ENCODE data around the gene AGRN. TPM values are rescaled to one million over a fixed set of nuclear protein-coding genes. Genes with fewer than 3 reads are reported as not detected.
"Not testable (repeated sequence)": the region's sequence is repeated elsewhere in the genome, so short reads cannot be mapped to it uniquely, and the experiment has no call there.

Gene AGRN
- total RNA-seq, 1 donor from 2014 or later, result 17.6 TPM

GRCh38 chr1:1019122-1019999 lies 559 bp upstream of the AGRN start:
- peak; percentile 95 for DNase-seq (ENCODE audit: low spot score)

DNA sequence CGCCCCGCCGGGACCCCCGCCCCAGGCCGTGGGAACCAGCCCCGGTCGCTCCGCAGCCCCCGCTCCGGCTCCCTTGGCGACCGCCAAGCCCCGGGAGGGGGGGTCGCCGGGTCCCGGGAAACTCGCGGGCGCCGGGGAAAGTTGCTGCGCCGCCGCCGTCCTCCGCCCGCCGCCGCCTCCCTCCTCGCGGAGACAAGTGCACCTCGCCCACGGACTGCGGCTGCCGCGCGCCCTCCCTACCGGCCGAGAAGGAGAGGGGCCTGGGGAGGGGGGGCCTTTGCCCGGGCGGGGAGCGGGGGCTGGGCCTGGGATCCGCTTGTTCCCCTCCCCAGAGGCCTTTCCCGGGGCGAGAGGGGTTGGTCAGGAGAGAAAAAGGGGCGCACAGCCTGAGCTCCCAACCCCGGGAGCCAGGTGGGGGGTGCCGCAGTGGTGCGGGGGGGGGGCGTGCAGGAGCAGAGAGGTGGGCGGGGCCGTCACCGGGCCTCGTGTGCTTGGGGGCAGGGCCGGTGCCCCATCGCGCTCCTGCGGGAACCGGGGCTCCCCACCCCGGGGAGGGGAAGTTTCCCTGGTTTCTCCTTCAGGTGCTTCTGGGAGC lies 592 bp downstream of the AGRN start:
- DNase-seq (ENCODE audit: low spot score), result no peak

DNA sequence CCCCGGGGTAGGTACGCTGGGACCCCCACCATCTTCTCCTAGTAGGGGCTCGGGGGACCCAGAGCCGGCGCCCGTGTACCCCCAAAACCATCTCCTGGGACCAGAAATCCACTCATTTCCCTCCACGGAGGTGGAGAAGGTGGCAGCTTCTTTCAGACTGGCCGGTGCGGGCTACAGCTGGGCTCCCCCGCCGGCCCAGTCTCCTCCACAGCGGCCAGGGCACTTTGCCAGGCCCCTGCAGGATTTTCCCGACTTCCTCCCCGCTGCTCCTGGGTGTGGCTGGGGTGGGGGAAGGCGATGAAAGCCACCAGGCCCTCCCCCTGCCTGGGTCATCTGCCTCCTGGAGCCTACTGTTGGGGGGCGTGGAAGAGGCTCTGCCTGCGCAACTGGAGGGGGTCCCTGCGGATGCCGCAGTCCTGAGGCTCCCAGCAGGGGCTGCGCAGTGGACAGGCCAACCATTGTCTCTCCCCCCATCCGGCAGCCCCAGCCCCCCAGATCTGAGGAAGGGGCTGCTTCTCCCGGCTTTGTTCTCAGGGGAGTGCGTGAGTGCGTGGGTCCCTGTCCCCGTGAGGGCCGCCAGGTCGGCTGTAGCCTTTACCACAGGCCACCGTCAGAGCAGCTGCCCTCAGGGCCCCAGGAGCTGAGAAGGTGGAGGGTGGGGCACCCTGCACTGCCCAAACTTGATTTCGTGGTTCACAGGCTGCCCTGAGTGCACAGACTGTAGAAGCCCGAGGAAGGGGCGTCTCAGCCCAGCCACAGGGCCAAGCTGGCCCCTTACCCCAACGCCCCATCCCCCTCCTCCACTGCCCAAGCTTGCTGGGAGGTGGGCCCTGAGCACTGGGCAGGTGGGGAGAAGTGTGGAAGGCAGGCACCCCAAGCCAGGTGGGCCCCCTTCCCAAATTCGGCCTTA lies 1.3 kb downstream of the AGRN start:
- DNase-seq (ENCODE audit: low spot score), result no peak

DNA sequence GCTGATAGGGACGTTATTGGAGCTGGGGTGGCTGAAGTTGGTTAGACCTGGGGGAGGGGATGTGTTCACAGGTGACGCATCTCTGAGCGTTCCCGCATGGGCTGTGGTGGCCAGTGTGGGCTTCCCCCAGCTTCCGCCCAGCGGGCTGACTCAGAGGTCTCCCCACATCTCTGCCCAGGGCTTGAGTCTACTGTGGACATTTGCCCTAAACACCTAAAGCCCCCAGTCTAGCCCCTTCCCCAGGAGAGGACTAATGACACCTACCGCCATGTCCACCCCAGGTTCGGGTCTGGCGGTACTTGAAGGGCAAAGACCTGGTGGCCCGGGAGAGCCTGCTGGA lies 2.0 kb downstream of the AGRN start:
- DNase-seq (ENCODE audit: low spot score), result no peak

GRCh38 chr1:1022302-1023009 lies 2.5 kb downstream of the AGRN start:
- no peak for DNase-seq (ENCODE audit: low spot score)

DNA sequence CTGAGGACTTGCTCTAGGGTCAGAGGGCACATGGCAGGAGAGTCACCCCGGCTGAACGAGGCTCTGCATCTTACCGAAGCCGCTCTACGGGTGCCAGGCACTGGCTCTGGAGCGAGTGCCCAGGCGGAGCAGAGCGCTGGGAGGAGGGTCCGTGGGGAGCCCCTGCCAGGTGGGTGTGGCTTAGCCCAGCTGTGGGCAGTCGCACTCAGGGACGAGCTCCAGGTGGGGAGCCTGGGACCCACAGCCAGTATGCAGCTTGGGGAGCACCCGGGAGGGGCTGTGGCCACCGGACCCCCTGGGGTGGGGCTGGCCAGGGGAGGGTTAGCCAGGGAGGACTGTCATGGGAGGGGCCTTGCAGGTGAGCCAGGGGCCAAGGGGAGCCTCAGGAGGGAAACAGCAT lies 3.8 kb downstream of the AGRN start:
- DNase-seq (ENCODE audit: low spot score), result no peak

- DNase-seq (ENCODE audit: low spot score), result no peak
Measured at GRCh38 chr1:1024149-1024770, 4.3 kb downstream of the AGRN start.

GRCh38 chr1:1024771-1025699 lies 5.1 kb downstream of the AGRN start:
- no peak for DNase-seq (ENCODE audit: low spot score)

GRCh38 chr1:1025730-1026129 lies 5.8 kb downstream of the AGRN start:
- no peak for DNase-seq (ENCODE audit: low spot score)

- DNase-seq (ENCODE audit: low spot score), result no peak
Measured at GRCh38 chr1:1026599-1027413, 6.9 kb downstream of the AGRN start.

GRCh38 chr1:1027791-1028190 lies 7.9 kb downstream of the AGRN start:
- DNase-seq (ENCODE audit: low spot score), result no peak

- DNase-seq (ENCODE audit: low spot score), result not testable (repeated sequence)
Measured at GRCh38 chr1:1030867-1031658, 11.1 kb downstream of the AGRN start.

DNA sequence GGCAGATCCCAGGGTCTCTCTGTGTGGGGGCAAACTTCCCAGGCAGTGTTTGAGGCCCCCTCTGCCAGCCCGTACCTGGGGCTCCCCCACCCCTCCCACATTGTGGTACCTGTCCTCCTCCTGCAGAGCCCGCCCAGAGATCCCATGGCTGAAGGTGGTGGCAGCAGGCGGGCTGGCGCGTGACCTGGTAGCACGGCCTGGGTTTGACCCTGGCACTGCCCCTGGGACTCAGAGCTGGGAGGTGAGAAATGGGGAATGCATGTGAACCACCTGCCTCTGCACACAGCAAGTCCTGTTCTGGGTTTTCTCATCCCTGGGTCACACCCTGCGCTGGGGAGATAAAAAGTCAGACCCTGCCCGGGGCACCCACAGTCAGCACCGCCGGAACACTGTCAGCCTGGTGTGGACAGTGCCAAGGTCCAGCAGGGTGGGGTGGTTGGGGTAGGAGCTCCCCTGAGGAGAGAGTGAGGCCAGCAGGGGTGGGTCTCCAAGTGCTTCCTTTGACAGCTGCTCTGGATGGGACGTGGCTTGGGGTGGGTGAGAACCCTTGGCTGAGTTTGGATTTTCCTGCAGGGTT lies 11.8 kb downstream of the AGRN start:
- no peak for DNase-seq (ENCODE audit: low spot score)

DNA sequence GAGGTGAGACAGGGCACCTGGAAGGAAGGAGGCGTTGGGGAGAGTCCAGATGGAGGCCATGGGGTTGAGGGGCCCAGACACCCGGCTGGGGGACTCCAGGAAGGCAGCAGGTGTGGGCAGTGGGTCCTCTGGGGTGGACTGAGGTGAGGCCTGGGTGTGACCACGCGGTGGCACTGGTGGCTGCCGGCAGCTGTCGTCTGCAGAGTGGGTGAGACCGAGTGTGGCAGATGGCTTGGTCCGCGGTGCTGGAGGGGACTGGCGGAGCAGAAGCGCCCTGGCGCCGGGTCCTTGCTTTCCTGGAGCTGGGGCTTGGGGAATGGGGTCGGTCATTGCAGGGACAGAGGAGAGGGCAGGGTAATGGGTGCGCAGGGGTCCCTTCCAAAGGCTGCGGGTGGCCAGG lies 12.5 kb downstream of the AGRN start:
- no peak for DNase-seq (ENCODE audit: low spot score)

DNA sequence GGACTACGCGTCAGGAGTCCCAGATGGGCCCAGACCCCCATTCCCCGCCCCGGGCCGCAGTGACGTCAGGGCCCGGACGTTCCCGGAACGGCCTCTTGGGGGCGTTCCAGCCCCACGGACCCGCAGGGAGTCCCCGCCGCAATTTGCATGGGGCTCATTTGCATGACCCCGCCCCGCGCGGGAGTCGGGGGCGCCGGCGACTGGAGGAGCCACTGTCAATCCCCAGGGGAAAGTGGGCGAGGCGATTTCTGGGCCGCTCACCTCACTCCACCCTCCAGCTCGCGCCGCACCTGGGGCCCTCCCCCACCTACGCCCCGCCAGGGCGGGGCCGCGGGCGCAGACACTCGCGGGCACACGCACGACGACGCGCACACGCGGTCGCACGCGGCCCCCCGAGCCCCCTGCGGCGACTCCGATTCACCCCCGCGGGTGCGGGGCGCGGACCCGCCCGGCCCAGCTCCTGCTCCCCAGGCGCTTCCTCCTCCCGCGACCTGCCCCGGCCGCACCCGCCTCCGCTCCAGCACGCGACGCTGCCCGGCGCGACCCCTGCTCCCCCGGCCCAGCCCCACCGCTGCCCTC lies 13.2 kb downstream of the AGRN start:
- DNase-seq (ENCODE audit: low spot score), result no peak

- no peak for DNase-seq (ENCODE audit: low spot score)
Measured at GRCh38 chr1:1033731-1034438, 14.0 kb downstream of the AGRN start.

- no peak for DNase-seq (ENCODE audit: low spot score)
Measured at GRCh38 chr1:1034439-1034781, 14.5 kb downstream of the AGRN start.
